ENCODE results near the gene SHROOM3.

SHROOM3 gene

GRCh38 chr4:76674983-76675382 is 240.0 kb downstream of the SHROOM3 start:
- DNase-seq: no peak

GRCh38 chr4:76677571-76678326 is 242.7 kb downstream of the SHROOM3 start:
- no peak for DNase-seq

DNA sequence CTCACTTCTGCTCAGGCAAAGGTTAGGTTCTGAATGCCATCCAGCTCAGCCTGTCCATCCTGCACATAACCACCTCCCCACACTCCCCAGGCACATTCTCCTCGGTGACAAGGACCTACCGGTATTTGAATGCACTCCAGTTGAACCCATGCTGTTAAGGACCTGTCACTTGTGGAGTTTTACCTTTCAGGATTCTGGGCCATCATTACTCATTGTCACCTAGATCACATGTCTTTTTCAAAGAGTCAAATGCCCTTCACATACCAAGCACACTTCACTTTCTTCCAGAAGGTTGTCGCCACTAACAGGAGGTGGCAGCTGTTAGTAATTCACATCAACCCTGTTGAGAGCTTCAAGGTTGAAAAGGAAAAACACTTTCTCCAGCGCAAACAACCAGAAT is 244.7 kb downstream of the SHROOM3 start:
- DNase-seq: no peak

DNA sequence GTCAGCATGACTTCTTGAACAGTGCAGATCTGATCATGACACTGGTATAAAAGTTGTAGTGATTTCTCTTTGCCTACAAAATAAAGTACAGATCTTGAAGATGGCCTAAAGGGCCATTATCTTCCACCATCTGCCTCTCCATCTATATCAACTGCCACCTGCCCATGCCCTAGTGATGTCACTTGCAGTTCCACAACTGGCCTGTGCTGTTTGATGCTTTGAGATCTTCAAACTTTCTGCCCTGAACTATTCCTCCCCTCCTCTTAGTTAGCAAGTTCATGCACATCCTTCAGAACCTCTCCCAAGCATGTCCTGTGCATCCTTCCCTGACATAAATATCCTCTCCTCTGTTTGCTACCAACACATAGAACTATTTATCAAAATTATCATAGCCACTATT is 245.9 kb downstream of the SHROOM3 start:
- no peak for DNase-seq

DNA sequence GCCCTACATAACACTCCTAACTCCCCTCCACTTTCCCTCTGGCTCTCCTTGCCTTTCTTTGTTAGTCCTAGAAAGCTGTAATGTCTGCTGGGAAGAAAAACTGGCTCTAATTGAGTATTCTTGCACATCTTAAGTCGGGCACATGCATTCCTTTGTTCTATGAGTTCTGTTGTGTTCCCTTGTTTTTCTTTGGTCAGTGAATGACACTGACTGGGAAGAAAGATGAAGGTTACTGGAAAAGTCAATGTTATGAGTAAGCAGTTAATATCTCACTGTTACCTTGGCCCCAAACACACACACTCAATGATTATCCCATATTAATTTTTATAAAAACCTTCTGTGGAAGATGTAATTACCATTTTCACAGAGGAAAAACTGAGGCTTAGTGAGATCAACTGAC is 247.0 kb downstream of the SHROOM3 start:
- DNase-seq: no peak

DNA sequence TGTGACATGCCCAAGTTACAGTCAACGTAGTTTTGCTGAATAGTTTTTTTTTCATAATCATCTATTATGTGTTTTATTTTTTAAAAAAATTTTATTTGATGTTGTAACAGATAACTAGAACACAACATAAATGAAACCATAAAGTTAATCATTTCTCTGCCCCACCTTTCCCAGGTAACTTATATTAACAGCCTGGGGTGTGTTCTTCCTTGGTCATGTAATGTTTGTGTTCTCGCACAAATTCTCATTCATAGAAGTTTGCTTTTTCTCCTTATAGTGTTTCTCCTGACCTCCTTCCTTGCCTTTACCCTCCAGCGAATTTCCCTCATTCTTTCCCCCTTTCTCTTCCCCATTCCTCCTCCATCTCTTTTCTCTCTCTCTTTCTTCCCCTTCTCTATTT is 248.1 kb downstream of the SHROOM3 start:
- no peak for DNase-seq

- no peak for DNase-seq
Observed at GRCh38 chr4:76687746-76688448, 252.9 kb downstream of the SHROOM3 start.

GRCh38 chr4:76688619-76689144 is 253.7 kb downstream of the SHROOM3 start:
- no peak for DNase-seq

DNA sequence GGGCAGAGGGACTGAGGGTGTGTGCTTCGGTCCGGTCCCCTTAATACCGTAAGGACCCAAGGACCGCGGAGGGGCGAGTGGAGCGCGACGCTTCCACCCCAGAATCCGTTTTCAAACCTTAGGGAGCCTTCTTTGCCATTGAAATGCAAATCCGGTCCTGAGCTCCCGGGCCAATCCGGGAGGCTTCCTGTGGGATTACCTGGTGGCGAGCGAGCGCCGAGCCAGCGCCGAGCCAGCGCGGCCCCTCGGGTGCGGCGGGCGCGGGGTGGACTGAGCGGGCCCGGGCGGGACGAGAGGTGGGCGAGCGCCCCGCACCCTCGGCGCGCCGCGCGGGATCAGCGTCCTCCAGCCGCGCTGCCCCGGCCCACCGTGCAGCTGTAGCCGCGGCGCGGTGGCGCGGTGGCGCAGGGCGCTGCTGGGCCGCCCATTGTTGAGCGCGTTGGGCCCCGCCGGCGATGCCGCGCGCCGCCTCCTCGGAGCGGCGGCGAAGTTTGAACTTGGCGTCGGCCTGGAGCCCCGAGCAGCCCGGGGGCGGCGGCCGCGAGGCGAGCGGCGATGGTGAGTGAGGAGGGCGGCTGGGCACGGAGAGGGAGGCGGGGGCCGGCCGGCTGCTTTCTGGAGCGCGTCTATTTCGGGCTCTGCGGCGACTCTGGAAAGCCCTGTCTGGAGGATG is 254.3 kb downstream of the SHROOM3 start:
- no peak for DNase-seq

GRCh38 chr4:76690011-76690905 is 255.2 kb downstream of the SHROOM3 start:
- DNase-seq: no peak

DNA sequence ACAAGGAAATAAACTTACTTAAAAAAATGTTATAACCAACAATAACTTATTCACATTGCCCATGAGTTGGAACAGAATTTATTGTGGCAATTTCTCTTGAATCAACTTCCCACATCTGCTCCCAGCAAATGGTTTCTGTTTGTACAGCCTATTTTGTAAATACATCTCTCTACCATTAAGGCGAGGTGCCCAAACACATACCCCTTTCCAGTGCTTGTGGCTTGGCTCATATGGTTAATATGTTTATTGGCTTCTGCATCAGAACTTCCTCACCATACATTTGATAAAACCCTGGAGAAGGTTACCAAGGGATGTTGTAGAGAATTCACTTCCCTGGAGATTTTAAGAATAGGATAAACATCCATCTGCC is 255.9 kb downstream of the SHROOM3 start:
- DNase-seq: no peak

DNA sequence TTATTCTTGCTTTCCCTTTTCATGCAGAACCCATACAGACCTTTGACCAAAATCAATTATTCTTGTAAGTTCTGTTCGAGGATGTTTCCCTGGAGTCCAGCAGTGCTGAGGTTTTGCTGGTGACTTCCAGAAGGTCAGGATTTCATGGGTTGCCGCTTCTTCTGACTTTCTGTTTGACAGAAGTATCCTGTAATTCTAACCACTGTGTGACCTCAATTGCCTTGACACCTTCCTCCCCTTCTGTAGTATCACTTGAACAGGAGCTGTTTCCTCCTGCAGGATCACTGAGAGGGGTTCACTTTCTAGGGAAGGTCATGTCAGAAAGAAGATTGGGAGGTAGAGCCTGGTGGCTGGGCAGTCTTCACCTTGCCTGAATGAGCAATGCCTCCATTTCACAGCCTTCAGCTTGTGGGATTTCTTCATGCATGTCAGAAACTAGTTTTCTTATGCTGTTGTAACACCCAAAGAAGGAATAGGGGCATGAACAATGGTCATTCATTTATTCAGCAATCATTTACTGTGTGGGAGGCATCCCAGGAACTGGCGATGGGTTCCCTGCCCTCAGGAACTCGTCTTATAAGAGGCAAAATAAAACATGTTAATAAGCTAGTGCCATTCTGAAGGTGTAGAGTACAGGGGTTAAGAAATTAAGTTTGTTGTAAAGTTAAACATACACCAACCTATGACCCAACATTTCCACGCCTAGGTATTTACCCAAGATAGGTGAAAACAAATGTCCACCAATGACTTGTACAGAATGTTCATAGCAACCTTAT is 257.0 kb downstream of the SHROOM3 start:
- DNase-seq: no peak

DNA sequence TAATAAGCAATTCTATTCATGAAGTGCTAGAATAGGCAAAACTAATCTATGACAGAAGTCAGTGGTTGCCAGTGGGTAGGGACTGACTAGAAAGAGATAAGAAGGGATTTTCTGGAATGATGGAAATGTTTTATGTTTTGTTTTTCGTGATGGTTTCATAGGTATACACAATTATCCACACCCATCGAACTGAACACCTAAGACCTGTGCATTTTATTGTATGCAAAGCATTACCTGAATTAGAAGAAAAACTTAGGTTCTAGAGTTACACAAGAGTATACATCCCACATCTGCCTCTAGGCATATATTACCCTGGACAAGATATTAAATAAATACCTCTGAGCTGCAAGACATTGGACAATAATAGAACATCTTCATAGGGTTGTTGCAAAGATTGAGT is 257.7 kb downstream of the SHROOM3 start:
- DNase-seq: no peak

DNA sequence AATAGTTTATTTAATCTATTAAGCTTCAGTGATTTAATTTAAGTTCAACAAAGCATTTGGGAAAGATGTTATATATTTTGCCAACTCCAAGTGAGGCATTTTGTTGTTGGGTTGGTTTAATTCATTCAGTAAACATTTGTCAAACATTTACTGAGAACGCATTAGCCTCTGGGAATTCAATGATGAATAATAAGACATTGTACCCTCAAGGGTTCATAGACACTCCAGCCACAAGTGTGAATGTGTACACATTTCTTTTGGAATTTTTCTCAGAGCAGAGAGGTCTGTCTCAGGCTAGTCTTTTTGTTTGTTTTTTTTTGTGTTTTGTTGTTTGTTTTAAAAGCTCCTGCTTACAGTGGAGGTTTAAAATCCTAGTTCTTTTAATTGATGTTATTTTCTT is 259.0 kb downstream of the SHROOM3 start:
- no peak for DNase-seq

DNA sequence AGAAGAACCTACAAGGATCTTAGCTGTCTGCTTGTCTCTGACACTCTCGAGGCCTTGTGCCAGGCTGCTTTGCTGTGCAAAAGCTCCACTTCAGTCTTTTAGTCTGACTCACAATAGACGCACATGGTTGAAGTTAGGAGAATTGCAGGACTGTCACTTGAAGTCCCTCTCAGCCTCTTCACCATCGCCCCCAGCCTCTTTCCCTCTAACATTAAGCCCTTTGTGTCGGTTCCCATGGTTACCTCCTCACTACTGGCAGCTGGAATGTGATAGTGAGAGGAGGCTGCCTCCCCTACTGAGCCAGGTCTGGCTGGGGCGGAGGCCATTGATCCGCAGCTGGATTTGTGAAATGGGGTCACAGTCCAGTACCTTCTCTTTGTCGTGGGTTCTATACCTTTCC is 261.1 kb downstream of the SHROOM3 start:
- DNase-seq: no peak

DNA sequence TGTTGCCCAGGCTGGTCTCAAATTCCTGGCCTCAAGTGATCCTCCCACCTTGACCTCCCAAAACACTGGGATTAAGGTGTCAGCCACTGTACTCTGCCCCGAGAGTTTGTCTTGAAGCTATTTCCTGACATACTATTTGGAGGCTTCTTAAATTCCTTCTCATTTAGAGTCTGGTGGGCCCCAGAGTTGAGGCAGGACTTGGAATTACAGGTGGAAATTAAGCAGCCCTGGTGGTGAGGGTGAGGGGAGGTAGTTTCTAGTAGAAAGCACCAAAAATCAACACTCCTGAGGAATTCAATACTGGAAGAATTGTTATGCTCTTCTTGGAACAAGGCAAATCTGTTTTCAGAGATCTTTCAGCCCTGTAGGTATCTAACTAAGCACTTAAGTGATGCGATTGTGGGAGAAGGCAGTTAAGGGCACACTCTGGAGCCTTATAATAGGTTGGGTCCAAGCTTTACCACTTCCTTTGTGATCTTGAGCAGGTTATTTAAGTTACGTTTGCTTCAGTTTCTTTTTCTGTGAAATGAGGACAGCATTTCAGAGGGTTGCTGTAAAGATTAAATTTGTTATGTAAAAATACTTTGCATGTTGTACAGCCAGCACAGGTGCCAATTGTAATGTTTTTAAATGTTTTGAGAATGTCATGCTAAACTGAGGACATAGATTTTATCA is 262.2 kb downstream of the SHROOM3 start:
- no peak for DNase-seq

GRCh38 chr4:76698141-76698540 is 263.1 kb downstream of the SHROOM3 start:
- no peak for DNase-seq

GRCh38 chr4:76699751-76700310 is 264.8 kb downstream of the SHROOM3 start:
- no peak for DNase-seq

GRCh38 chr4:76702440-76703122 is 267.6 kb downstream of the SHROOM3 start:
- DNase-seq: no peak

DNA sequence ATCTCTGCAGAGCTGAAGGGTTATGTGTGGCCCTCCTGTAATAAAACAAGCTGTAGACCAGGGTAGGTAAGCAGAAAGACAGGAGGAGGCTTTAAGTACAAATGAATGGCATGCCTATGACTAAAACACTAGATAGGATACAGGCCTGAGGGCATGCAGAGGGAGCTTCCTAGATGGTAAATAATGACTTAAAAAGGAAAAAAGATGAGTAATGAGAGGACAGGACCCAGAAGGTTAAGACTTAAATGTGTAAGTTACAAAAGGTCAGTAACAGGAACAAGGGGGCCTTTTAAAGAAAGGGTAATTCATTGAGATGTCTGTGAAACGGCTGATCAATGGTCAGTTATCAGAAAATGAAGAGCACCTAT is 268.1 kb downstream of the SHROOM3 start:
- DNase-seq: no peak

- DNase-seq: no peak
Observed at GRCh38 chr4:76703676-76704075, 268.6 kb downstream of the SHROOM3 start.
